GM21717 (cell line): Measurements from ENCODE around the gene MAGI2.

Source experiments
- ATAC-seq: cut with Tn5 transposase; IDR thresholded peaks from one replicate; pipeline ENCODE4 v1.9.1; 2021; ENCODE audit warnings: mild to moderate bottlenecking, moderate library complexity; ENCODE audit not compliant: unreplicated experiment

Gene MAGI2

DNA sequence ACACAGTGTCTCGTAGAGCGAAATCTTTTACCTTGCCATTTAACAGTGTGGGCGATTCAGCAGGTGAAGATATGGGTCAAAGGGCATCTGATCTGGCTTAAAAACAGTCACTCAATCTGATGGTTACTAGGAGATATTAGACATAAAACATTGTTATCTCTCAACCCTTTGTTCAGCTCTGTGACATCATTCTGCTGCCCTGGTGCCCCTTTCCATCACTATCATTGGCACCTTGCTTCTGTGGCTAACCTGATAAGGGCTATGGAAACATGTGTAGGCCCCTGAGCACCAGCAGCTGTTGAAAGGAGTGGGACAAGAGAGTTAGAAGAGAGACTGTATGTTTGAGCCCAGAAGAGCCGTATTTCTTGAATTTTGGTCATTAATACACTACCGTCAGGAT is 1004.6 kb downstream of the MAGI2 start:
- no peak for ATAC-seq

DNA sequence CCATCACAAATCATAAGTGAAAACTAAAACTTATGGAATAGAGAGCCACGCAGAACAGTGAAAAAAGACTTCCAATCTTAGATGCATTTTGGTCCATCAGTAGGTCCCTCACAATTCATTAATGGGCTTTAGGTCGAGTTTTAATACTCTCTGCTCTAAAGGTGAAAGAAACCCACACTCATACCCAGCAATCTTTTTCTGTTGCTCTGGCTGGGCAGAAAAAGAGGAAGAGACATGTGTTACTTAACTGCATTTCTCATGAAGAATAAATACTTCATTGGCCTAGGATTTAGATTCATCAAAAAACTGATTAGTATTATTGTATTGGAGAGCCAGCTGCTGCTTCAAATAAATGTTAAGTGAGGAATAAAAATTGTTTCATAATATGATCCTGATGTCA is 1009.2 kb downstream of the MAGI2 start:
- no peak for ATAC-seq

DNA sequence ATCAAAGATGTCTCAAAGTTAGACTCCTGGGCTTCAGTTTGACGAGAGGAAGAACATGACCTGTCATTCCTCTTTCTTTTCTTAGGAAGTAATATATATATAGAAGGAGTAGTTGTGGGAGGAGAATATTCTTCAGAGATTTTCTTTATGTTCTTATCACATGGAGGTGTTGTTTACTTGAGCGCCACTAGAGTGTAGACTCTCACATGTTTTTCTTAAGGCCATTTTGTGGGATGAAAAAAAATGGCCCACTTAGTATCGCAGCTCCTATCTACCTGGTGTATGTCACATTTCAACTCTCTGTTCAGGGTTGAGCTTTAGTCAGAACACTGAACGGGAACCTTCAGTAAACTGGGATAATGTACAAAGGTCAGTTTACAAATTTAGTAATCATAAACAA is 1009.7 kb downstream of the MAGI2 start:
- no peak for ATAC-seq

DNA sequence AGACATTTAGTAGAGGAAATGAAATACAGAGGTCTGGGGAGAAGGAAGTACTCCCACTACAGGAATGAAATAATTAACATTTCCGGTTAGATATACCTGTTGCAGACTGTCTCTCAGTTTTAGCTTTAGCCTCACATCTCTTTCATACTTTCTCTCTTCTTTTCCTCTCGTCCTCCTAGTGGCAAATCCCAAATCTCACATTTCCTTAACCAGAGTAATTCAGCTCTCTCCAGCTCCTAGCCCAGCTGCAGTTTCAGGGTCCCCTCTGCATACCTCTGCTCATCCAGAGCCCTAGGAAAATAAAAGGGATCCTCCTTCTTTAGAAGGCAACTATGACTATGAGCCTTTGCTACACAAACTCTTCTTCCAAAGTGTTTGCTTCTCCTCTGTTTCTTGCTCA is 1011.7 kb downstream of the MAGI2 start:
- no peak for ATAC-seq

DNA sequence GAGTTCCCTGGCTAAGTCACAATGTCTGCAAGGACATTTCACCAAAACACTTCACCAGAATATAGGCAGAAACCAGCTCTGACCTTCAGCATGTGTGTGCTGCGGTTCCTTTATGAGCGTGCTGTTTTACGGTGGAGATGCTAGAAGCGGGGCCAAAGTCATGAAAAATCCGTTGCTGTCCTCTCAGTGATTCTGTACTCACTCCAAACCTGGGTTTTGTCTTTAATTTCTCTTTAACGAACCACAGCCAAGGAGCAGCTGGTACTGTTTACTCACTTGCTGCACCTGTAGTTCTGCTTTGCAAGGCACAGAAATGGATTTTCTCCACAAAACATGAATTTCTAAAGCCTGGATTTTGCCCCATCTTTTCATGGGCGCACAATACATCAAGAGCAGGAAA is 1015.0 kb downstream of the MAGI2 start:
- no peak for ATAC-seq

DNA sequence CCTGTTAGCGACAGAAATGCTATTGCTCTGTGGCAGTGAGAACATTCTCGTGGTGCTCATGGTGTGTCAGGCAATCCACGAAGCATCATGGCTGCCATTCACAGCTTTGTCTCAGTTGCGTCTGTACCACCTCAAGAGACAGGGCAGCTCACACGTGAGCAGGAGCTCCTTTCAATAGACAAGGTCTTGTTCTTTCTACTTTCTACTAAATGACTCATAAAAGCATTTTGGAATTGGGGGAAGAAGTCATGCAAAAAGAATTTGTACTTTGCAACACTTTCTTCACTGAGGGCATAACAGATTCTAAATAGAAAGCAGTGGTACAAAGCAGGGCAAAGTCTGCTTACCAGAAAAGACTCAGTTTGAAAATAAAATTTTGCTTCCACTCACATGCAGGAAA is 1016.3 kb downstream of the MAGI2 start:
- ATAC-seq, result no peak

DNA sequence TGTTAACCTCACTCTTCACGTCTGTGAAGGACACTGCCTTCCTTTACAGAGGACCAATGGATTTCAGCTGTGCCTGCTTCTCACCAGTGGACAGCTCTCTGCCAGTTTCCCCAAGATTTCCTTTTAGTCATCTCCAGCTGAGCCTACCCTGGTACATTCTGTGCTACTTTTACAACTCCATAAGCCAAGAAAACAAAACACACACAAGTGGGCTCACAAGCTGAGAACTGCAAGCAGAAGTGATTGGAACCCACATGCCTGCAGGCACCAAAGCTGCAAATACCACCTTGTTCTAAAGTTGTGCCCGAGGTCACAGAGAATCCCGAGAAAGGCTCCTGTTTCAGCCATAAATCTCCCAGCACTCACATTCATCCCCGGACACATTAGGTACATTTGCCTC is 1018.1 kb downstream of the MAGI2 start:
- ATAC-seq, result no peak

DNA sequence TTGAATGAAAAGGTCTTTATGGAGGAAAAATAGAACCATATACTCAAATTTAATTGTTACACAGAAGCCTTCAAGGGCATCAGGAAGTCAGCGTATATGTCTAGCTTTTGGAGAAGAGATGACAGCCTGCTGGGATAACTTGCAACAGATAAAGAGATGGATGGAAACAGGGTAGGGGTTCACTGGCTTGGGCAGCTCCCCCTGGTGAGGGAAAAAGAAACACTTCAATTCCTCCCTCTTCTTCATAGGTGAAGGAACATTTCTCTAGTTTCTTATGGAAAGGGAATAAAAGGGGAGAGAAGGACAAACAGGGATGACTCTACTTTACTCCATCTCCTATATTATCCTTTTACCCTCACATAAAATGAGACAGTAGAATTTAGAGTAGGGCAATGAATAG is 1019.2 kb downstream of the MAGI2 start:
- no peak for ATAC-seq

DNA sequence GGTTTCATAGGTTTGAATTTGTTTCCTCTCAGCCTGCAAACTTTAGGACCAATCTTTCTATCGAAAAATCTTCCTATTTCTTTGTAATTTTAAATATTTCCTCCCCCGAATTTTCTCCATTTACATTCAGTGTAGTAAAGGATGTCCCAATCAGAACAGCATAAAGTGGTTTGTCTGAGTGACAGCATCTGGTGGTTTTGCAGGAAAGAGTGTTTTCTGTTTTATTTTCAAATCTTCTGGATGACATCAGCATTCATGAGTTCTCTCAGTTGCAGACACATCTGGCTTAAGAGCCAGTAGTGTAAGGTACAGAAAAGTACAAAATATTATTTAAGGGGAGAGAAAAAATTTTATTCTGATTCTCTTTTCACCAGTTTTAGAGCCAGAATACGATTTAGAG is 1020.0 kb downstream of the MAGI2 start:
- no peak for ATAC-seq

DNA sequence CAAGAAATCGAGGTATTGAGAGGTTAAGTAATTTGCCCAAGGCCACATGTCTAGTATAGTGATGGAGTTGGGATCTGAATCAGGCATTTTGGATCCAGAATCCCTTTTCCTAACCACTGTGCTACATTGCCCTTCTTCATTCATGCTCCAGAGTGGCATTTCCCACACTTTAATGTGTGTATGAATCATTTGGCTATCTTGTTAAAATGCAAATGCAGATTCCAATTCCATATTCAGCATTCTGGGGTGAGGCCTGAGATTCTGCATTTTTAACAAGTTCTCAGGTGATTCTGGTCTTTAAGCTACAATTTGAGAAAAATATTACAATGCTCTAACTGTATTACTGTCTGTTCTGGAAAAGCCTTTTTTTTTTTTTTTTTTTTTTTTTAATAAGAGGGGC is 1023.6 kb downstream of the MAGI2 start:
- no peak for ATAC-seq

DNA sequence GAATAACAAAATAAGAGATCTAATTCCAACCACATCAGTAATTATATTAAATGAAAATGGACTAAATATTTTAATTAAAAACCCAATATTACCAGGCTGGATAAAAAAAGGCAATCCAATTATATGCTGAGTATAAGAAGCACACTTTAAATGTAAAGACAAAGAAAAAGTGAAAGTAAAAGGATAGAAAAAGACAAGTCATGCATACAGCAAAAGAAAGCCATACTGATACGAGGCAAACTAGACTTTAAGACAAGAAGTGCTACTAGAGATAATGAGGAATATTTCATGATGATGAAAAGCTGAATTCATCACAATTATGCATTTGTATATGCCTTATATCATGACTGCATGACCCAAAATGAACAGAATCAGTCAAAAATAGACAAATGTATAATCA is 1026.3 kb downstream of the MAGI2 start:
- ATAC-seq, result no peak

DNA sequence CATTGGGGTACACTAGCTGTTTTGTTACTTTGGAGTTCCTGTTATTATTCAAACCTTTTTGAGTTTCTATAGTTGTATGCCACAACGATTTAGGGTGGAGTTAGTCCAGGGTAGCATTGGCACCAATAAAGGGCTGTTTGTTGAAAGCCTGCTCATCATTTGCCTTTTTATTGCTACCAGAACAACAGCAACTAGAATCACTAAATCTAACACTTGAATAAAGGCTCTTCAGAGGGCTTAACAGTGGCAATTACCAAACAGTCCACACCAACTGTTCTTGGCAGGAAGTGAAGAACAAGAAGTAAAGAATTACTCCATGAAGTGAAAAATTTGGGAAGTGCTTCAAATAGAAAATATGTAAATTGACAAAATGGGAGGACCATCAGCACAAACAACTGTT is 1033.5 kb downstream of the MAGI2 start:
- ATAC-seq, result no peak

DNA sequence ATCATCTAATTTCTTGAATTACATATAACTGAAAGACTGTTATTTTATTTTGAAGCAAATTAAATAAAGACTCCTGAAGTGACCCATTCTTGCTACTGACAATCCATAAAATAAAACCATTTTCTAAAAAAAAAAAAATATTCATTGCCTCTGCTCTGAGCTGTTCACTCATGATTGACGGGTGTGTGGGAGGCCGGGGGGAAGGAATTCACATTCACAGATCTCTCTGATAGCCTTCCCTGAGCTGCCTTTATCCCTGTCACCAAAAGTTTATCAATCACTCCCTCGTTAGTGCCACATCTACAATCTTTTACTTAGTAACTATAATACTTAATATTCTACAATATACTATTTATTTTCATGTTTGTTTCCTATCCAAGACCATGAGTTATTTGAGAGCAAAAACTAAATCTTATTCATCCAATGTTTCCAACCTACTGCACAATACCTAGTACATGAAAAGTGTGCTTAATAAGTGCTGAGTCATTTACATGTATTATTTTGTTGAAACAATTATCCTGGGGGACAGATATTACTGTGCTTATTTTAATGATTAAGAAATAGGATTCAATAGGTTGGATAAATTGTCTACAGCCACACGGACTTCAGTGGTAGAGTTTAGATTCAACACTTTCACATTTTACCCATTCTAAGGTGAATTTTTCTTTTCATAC is 1036.2 kb downstream of the MAGI2 start:
- ATAC-seq, result no peak

DNA sequence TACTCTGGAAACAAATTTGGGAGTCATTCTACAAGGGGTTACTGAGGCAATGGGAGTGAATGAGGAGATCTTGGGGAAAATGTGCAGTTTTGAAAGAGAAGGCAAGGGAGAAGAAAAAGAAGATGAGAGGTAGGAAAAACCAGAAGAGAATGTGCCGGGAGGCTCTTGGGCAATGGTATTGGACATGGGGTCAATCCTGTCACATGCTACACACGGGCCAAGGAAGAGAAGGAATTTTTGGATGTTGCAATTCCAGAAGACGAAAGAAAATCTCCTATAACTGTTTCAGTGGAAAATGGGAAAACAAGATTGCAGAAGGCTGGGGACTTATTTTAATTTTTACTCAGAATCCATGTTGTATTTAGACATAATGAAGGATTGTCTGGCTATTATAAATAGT is 1039.9 kb downstream of the MAGI2 start:
- ATAC-seq, result no peak

DNA sequence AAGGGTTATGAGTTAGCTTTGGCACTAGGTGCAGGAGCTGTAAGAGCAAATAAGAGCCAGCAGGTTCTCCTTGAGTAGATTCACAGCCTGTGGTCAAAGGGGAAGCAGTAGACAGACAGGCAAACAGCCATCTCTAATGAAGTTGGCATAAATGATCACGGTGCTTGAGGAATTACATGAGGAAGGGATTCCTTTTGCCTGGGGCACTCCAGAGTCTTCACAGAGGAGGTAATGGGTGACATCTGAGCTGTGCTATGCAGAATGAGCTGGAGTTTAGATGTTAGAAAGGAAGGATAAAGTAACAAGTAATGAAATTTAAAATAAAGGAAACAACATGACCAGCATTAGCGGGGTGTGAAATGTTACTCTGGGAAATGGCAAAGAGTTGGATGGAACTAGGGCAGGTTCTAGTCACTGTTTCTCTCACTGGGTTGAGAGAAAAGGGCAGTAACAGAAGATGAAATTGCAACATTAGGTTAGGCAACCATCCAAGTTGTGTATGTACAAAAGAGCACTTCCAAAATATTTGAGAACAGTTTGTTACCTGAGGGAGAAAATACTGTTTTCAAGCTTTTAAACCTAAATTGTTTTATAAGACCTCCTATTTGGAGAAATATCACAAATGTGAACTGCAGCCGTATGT is 1041.1 kb downstream of the MAGI2 start:
- no peak for ATAC-seq

DNA sequence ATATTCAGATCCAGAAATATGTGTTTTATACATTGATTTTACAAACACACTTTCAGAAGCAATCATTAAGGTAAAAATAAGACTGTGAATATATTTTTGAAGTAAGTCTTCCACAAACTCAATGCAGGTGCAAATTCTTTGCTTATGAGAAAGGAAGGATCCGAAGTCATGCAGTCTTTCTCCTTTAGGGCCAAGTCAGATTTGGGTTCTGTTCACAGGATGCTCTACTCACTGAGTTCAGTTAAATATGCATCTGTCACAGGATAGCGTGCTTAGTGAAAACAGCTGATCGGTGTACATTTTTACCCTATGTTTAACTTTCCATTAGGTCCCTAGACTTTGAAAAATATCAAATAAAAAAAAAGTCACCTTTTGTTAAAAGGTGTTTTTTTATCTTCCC is 1046.4 kb downstream of the MAGI2 start:
- ATAC-seq, result no peak

DNA sequence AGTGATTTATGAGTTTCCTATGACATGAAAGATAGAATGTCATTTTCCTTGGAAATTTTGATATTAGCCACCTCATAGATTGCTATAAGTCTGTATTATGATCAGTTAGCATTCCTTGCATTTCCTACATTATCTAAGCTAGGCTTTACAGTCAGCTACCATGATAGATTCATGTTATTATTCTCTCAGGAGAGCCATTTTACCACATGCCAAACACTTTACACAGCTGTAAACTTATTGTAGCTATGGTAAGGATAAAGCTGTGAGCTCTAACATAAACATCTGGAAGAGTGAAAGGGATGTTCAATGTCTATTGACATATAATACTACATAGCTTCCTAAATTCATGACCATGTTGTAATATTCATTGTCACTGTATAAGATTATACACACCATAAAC is 1046.9 kb downstream of the MAGI2 start:
- ATAC-seq, result no peak

DNA sequence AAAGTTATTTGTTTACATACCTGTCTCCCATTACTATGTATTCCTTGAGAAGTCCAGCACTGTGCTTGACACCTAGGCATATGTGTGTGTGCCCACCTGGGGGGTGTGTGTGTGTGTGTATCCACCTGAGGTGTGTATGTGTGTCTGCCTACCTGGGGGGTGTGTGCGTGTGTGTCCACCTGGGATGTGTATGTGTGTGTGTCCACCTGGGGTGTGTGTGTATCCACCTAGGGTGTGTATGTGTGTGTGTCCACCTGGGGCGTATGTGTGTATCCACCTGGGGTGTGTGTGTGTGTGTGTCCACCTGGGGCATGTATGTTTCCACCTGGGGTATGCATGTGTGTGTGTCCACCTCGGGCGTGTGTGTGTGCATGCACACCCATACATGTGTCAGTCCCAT is 1051.4 kb downstream of the MAGI2 start:
- no peak for ATAC-seq

DNA sequence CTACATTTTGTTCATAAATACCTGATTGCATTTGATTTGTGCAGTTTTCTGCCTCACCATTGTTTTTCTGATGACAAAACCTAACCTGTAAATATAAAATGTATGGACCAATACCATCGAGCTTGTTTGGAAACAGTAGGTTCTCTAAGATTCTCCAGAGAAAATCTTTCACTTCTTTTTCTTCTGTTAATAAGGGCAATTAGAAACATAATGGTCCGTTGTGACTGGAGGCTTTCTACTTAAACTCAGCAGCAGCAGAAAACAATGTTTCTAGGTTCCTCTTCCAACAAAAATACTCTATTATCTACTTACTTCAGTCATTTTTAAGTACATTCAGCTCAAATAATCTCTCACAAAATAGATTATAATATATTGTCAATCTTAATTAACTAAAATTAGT is 1053.4 kb downstream of the MAGI2 start:
- no peak for ATAC-seq

DNA sequence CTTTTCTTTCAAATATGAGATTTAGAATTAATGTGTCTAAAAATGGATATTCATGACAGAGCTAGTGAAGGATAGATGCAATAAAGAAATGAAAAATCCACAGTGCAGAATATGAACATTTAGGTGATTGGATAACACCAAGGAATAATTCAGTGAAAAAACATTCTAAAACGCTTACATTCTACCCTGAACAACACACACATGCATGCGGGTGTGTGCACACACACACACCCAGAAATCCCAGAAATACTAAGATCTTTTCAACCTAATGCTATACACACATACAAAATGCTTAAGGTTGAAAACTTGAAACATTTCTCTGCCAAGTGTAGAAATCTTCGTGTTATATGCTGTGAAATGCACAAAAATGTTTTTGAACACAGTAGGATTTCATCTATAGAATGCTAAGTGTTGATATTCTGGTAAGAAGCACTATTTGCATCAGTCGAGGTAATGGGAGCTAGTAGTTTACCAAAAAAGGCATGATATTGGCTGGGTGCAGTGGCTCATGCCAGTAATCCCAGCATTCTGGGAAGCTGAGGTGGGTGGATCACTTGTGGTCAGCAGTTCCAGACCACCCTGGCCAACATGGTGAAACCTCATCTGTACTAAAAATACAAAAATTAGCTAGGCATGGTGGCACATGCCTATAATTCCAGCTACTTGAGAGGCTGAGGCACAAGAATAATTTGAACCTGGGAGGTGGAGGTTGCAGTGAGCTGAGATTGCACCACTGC is 1054.3 kb downstream of the MAGI2 start:
- no peak for ATAC-seq

DNA sequence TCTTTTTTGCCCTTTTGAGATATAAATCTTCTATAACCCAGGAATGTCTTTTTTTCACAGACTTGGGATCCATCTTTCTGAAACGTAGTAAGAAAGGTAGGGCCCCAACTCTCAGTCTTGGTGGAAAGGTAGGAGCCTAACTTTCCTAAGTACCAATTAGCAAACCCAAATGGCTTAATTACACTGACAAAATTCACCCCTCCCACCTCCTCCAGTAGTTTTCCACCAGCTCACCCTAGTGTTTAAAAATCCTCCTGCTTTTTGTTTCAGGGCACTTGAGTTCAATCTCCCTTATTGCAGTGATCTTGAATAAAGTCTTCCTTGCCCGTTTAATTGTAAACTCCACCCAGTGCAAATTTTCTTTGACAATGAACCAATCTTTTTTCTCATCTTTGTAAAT is 1054.9 kb downstream of the MAGI2 start:
- ATAC-seq, result no peak

DNA sequence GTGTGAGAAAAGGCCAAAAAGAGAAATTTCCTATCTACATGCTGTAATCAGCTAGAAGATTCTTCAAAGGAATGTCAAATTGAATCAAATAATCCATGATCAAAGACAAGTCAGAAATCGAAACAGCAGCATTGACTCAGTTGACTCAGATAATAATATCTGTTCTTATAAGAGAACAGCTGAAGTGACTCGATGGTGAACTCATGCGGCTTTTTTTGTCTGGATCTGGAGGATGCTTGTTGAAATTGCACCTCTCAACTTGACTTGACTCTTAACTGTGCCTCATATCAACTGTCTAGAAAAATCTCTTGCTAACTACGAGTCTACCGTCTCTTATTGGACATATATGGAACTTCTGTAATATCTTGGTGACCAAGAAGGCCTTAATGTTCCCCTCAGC is 1055.4 kb downstream of the MAGI2 start:
- no peak for ATAC-seq
